H1 (cell line): ENCODE measurements around the gene INF2. TPM values are rescaled to one million over a fixed set of nuclear protein-coding genes. Genes with fewer than 3 reads are reported as not detected.

Experiments used
- NANOG ChIP-seq: IDR thresholded peaks from 2 replicates; pipeline ENCODE4 v1.6.1; 2011; ENCODE audit warnings: low read length, low read depth, mild to moderate bottlenecking, inconsistent platforms; ENCODE audit not compliant: insufficient read depth, poor library complexity, severe bottlenecking
- polyA plus RNA-seq, 7 experiments: library from polyadenylated mRNA; depleted of rRNA in 3 of 7; stranded (reverse) in 5 of 7; unstranded in 2 of 7; fragments of >200 nt in 5 of 7; fragments of 200-250 nt in 2 of 7; gene quantifications; 1 replicate in 5 of 7; 2 replicates in 1 of 7; 4 replicates in 1 of 7; pipeline versions ENCODE4 v1.2.1 to v1.2.3, GENCODE V29; 2011 to 2013; ENCODE audit warnings: missing spikeins in 2 of 7, mixed read lengths in 2 of 7
- total RNA-seq: library from RNA; stranded (reverse); fragmentation: NEBNext Ultra II Directional; extraction: Animal tissue kit (Norgen Biotek cat#: 25700); gene quantifications from 2 replicates; pipeline ENCODE4 v1.2.1, GENCODE V29; 2021

INF2 gene
- total and polyA plus RNA-seq, 2 of the 8 experiments (the other 6 are each of a cell fraction or from before 2014, with no cell fraction given) = 29.1 to 59.5 TPM

DNA sequence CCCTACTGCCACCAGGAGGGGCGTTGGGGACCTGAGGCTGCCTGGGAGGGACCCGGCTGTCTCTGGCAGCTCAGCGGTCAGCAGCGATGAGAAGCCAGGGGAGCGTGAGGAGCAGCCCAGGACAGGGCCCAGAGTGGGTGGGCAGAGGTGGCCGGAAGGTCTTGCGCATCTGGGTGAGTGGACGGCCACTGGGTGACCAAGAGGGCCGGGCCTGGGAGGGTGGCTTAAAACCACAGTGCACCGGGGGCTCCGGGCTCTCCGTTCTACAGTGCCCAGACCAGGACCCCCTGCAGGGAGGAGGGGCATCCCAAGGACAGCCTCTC lies 10.0 kb downstream of the INF2 start (continued):
- TF ChIP-seq NANOG = no peak
